Activated T-cell treated with anti-CD3 and anti-CD28 coated beads, Interleukin-2, amount 50 U/mL, for 72 hours (primary cell): ENCODE measurements around the gene SAG. TPM values are rescaled to one million over a fixed set of nuclear protein-coding genes. Genes with fewer than 3 reads are reported as not detected.

Experiments used
- ATAC-seq, 2 donors: fragments of 150-1000 bp; cut with Tn5 transposase; replicated peaks in 1 of 2; 2 replicates each; pipeline ENCODE4 v1.10.0; 2021; ENCODE audit warnings: moderate library complexity in 2 of 2, mild to moderate bottlenecking in 1 of 2
- DNase-seq, 2 donors: peaks; one replicate each; pipeline ENCODE4 v3.0.0; 2021 to 2022; ENCODE audit warnings: mixed read lengths in 1 of 2
- H3K27ac Mint-ChIP-seq: one replicate; pipeline ENCODE4 v1.8.0; 2022; ENCODE audit warnings: mild to moderate bottlenecking, moderate library complexity, mixed read lengths
- H3K27me3 Mint-ChIP-seq: one replicate; pipeline ENCODE4 v1.8.0; 2022; ENCODE audit warnings: low read depth, mixed read lengths
- H3K36me3 Mint-ChIP-seq, 2 donors: one replicate each; pipeline ENCODE4 v1.8.0; 2022; ENCODE audit warnings: mixed read lengths in 2 of 2, mild to moderate bottlenecking in 1 of 2; ENCODE audit not compliant: insufficient read depth in 2 of 2
- H3K4me1 Mint-ChIP-seq: one replicate; pipeline ENCODE4 v1.8.0; 2022; ENCODE audit warnings: low read depth, mixed read lengths
- H3K4me3 Mint-ChIP-seq, 2 donors: one replicate each; pipeline ENCODE4 v1.8.0; 2022; ENCODE audit warnings: mild to moderate bottlenecking in 2 of 2, mixed read lengths in 2 of 2, moderate library complexity in 2 of 2
- H3K9me3 Mint-ChIP-seq, 2 donors: one replicate each; pipeline ENCODE4 v1.8.0; 2022; ENCODE audit warnings: mixed read lengths in 2 of 2
- total RNA-seq, 2 donors: library from RNA; stranded (reverse); gene quantifications; one replicate each; pipeline ENCODE4 v1.2.3, GENCODE V29; 2022

Gene SAG
- total RNA-seq, 2 donors from 2014 or later = 0.02 TPM

DNA sequence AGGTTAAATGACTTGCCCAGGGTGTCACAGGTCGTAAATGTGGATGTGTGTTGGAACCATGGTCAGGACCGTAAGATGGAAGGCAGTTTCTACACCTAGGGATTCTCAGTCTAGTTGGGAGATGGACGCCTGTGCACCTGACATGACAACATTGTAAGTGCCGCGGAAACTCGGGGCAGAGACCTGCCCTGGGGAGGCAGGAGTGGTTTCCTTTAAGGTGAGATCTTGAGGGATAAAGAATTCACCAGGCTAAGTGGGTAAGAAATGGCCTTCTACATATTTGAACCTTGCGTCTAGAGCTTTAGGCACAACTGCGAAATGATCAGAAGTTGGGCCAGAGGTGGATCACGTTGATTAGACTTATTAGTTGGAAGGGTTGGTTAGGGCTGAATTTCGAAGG lies 48.3 kb downstream of the SAG start:
- H3K4me3 Mint-ChIP-seq = peak overlapping the region; percentile 75 to 89
- DNase-seq (no peak), ATAC-seq (no peak)
- no peaks in the 10 kb centered on the region for H3K27me3 Mint-ChIP-seq
- peaks cover 4 to 6% of the 10 kb centered on the region in 2 donors for H3K36me3 Mint-ChIP-seq
- H3K27ac Mint-ChIP-seq = peak overlapping the region; percentile 47
- peaks cover 74% of the 10 kb centered on the region for H3K4me1 Mint-ChIP-seq
- H3K9me3 Mint-ChIP-seq = no peaks in the 10 kb centered on the region

DNA sequence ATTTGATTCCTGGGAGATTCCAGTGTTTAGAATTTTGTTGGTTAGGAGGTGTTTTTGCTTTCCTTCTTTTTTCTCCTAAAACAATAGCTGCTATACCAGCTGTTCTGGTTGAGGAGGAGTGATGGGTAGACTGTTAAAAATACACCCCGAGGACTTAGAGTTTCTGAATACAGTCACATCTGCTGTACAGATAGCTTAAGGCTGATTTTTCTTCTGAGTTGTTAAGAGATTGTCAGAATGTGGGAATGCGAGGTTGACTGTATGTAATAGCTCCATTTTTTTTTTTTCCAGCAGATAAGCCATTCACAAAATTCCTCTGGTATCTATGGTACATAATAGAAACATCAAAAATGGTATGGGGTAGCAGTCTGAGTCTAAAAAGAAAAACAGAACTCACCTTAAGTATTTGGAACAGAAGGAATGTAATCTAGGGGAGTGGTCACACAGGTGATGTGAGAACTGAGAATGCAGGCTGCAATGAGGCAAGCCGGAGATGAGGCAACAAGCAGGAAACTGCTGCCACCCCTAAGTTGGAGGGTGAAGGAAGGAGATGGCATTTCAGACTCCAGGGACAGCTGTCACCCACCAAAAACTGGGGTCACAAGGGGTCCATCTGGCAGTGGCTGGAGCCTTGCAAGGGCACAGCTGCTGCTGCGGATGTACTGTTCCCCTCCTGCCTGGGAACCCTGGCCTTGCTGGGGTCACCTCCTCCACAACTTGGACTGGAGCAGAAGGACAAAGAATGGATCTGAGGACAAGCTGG lies 49.1 kb downstream of the SAG start:
- Mint-ChIP-seq H3K4me1 (peaks cover 73% of the 10 kb centered on the region), H3K4me3 (peak overlapping the region; percentile 75 to 89), H3K27me3 (no peaks in the 10 kb centered on the region), H3K27ac (peak overlapping the region; percentile 47), H3K9me3 (no peaks in the 10 kb centered on the region), H3K36me3 (peaks cover 4 to 6% of the 10 kb centered on the region in 2 donors)
- ATAC-seq (peak; percentile 14 to 31), DNase-seq (peak; percentile 31 to 44)

DNA sequence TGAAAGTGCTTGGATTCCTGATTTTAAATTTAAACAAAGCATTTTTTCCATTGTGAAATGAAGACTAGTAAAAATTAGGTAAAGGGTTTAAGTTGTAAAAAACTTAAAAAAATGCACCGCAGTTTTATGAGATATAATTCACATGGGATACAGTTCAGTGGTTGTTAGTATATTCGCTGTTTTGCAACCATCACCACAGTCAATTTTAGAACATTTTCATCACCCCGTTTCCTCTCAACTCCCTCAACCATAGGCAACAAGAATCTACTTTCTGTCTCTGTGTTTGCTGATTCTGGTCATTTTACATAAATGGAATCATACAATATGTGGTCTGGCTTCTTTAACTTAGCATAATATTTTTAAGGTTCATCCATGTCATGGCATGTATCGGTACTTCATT lies 50.7 kb downstream of the SAG start:
- peak overlapping the region; percentile 82 to 89 for H3K4me3 Mint-ChIP-seq
- ATAC-seq (no peak), DNase-seq (no peak)
- peak overlapping the region; percentile 10 for H3K27ac Mint-ChIP-seq
- H3K27me3 Mint-ChIP-seq = no peaks in the 10 kb centered on the region
- peaks cover 70% of the 10 kb centered on the region for H3K4me1 Mint-ChIP-seq
- H3K9me3 Mint-ChIP-seq = no peaks in the 10 kb centered on the region
- peaks cover 5 to 11% of the 10 kb centered on the region in 2 donors for H3K36me3 Mint-ChIP-seq

DNA sequence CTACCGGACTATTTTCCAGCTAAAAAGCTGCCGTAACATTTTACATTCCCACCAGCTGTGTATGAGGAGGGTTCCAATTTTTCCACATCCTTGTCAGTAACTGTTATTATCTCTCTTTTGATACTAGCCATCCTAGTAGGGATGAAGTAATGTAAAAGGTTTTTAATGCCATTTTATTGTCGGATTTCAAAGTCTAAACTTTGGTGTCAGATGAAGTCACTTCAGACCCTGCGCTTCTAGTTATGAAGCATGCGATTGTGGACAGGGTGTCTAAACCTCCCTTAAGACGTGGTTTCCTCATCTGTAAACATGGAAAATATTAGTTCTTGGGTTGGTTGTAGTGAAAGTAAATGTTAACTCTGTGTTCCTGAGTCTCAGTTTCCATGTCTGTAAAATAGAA lies 51.3 kb downstream of the SAG start:
- Mint-ChIP-seq H3K9me3 (peaks cover 0 to 3% of the 10 kb centered on the region in 2 donors), H3K27ac (peak overlapping the region; percentile 31), H3K27me3 (no peaks in the 10 kb centered on the region), H3K4me1 (peaks cover 69% of the 10 kb centered on the region), H3K4me3 (peak overlapping the region; percentile 82 to 89), H3K36me3 (peaks cover 8 to 15% of the 10 kb centered on the region in 2 donors)
- no peak for DNase-seq
- ATAC-seq = peak in 1 of 2 donors; percentile 24

DNA sequence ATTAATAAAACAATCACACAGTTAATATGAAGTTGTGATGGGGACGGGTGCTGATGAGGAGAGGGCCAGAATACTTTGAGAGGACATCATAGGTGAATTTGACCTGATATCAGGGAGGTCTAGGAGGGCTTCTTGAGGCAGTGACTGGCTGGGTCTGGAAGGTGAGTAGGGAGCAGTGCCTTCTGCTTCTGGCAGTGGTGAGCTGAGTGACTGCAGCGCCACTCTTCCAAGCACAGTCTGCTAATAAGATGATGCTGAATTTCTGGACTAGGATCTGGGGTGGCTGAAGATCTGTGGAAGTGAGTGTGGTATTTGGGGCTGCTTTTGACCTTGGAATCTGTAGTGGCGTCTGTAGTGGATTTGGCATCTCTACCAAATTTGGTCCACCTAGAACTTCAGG lies 52.2 kb downstream of the SAG start:
- H3K27ac Mint-ChIP-seq = no peak overlapping the region
- DNase-seq (no peak), ATAC-seq (no peak)
- peaks cover 74% of the 10 kb centered on the region for H3K4me1 Mint-ChIP-seq
- peaks cover 0 to 3% of the 10 kb centered on the region in 2 donors for H3K9me3 Mint-ChIP-seq
- H3K4me3 Mint-ChIP-seq = no peak overlapping the region
- H3K27me3 Mint-ChIP-seq = no peaks in the 10 kb centered on the region
- peaks cover 12 to 23% of the 10 kb centered on the region in 2 donors for H3K36me3 Mint-ChIP-seq

DNA sequence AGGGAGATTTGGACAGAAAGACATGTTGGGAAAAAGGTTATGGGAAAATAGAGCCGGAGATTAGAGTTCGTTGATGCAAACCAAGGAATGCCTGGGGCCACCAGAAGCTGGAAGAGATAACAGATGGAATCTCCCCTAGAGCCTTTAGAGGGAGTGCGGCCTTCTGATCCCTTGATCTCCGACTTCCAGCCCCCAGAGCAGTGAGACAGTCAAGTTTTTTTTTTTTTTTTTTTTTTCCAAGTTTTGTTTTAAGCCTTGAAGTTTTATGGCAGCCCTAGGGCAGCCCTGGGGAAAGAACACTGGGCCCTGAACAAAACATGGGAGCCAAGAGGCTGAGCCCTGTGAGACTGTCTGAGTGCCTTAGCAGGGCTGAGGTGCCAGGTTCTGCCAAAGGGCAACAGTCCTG lies 53.2 kb downstream of the SAG start:
- Mint-ChIP-seq H3K4me1 (peaks cover 74% of the 10 kb centered on the region), H3K27me3 (no peaks in the 10 kb centered on the region), H3K36me3 (peaks cover 12 to 23% of the 10 kb centered on the region in 2 donors), H3K4me3 (no peak overlapping the region), H3K9me3 (peaks cover 0 to 3% of the 10 kb centered on the region in 2 donors), H3K27ac (no peak overlapping the region)
- DNase-seq (no peak), ATAC-seq (no peak)

DNA sequence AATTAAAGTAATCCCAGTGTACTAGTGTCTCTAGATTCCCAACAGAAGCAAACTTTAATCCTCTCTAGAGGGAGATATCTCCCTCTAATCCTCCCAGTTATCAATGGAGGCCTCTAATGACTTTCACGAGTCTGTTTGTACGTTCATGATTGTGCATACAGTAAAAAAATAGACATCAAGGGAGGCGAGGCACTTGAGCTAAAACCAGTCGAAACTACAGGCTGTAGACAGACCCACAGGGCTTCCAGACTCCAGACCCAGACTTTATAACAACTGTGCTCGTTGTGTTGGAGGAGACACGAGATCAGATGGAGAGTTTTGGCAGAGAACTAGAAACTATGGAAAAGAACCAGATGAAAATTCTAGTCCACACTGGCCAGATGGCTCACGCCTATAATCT lies 53.7 kb downstream of the SAG start:
- Mint-ChIP-seq H3K4me1 (peaks cover 74% of the 10 kb centered on the region), H3K27me3 (no peaks in the 10 kb centered on the region), H3K36me3 (peaks cover 10 to 23% of the 10 kb centered on the region in 2 donors), H3K4me3 (no peak overlapping the region), H3K27ac (no peak overlapping the region), H3K9me3 (peaks cover 0 to 3% of the 10 kb centered on the region in 2 donors)
- ATAC-seq (no peak), DNase-seq (no peak)

DNA sequence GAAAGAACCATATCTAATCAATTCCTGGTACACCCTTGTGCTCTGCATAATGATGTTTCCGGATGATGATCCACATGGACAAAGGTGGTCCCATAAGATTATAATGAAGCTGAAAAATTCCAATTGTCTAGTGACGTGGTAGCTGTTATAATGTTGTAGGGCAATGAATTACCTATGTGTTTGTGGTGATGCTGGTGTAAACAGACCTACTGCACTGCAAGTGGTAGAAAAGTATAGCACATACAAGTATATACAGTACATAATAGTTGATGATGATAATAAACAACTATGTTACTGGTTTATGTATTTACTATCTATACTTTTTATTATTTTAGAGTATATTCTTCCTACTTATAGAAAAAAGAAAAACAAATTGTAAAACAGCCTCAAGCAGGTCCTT lies 55.1 kb downstream of the SAG start:
- H3K4me1 Mint-ChIP-seq = peaks cover 73% of the 10 kb centered on the region
- DNase-seq = no peak
- H3K4me3 Mint-ChIP-seq = no peak overlapping the region
- H3K27ac Mint-ChIP-seq = no peak overlapping the region
- peaks cover 0 to 3% of the 10 kb centered on the region in 2 donors for H3K9me3 Mint-ChIP-seq
- H3K27me3 Mint-ChIP-seq = no peaks in the 10 kb centered on the region
- H3K36me3 Mint-ChIP-seq = peaks cover 10 to 24% of the 10 kb centered on the region in 2 donors
- ATAC-seq = no peak

DNA sequence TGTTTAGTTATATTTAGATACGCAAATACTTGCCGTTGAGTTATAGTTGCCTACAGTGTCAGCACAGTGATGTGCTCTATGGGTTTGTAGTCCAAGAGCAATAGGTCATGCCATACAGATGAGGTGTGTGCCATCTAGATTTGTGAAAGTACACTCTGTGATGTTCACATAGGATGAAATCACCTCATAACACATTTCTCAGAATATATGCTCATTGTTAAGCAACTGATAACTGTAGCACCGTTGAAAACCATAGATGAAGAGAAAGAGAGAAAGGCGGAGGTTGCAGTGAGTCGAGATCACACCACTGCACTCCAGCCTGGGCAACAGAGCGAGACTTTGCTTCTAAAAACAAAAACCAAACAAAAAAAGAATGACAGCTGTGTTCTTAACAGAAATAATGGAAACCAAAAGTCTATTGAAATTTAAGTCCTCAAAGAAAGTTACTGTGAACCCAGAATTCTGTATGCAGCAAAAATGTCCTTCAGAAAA lies 56.2 kb downstream of the SAG start:
- Mint-ChIP-seq H3K27ac (no peak overlapping the region), H3K36me3 (peaks cover 8 to 21% of the 10 kb centered on the region in 2 donors), H3K9me3 (peaks cover 0 to 3% of the 10 kb centered on the region in 2 donors), H3K4me3 (no peak overlapping the region), H3K4me1 (peaks cover 65% of the 10 kb centered on the region), H3K27me3 (no peaks in the 10 kb centered on the region)
- DNase-seq (no peak), ATAC-seq (peak; percentile 52 to 77)

DNA sequence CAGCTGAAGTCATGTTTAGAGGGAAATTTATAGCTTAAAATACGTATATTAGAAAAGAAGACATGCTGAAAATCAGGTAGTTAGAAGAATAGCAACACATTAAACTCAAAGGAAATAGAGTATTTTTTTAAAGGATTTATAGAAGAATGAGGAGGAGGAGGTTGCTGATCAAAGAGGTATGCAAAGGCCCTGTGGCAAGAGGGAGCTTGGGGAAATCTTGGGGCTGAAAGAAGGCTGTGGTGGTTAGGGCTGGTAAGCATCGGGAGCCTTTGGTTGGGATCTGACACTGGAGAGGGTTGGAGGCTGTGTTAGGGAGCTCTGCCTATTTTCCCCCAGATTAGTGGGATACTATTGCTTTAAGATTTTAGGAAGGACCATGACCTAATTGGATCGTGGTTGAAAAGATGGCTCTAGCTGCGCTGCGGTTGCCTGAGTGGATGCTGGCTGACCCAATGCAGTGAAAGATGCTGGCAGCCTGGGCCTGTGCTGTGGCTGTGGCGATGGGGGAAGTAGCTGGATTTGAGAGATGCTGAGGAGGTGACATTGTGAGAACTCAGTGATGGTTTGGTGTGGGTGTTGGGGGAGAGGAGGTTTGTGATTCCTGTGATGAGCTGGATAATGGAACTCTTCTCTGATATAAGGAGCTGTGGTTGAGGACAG lies 58.4 kb downstream of the SAG start:
- peaks cover 0 to 3% of the 10 kb centered on the region in 2 donors for H3K9me3 Mint-ChIP-seq
- peaks cover 60% of the 10 kb centered on the region for H3K4me1 Mint-ChIP-seq
- peak overlapping the region; percentile 55 for H3K27ac Mint-ChIP-seq
- no peak overlapping the region for H3K4me3 Mint-ChIP-seq
- DNase-seq (no peak), ATAC-seq (peak; percentile 13 to 29)
- H3K27me3 Mint-ChIP-seq = no peaks in the 10 kb centered on the region
- H3K36me3 Mint-ChIP-seq = peaks cover 8 to 19% of the 10 kb centered on the region in 2 donors

DNA sequence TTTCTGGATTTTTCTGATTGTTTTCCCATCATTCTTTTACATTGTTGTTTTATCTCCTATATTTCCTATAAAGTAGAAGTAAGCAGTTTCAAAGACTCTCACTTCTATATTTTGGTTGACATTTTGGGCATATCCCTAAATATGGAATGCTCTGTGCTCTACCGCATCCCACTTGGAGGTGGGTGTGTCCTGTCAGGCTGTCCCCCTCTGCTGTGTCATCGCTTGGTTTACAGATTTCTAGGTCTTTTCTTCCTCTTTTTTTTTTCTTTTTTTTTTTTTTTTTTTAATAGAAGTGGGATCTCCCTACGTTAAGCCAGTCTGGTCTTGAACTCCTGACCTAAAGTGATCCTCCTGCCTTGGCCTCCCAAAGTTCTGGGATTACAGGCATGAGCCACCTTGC lies 60.0 kb downstream of the SAG start:
- no peak for DNase-seq
- no peak for ATAC-seq
- H3K4me1 Mint-ChIP-seq = peaks cover 57% of the 10 kb centered on the region
- H3K9me3 Mint-ChIP-seq = peaks cover 0 to 3% of the 10 kb centered on the region in 2 donors
- H3K36me3 Mint-ChIP-seq = peaks cover 7 to 16% of the 10 kb centered on the region in 2 donors
- no peak overlapping the region for H3K4me3 Mint-ChIP-seq
- no peak overlapping the region for H3K27ac Mint-ChIP-seq
- H3K27me3 Mint-ChIP-seq = no peaks in the 10 kb centered on the region

DNA sequence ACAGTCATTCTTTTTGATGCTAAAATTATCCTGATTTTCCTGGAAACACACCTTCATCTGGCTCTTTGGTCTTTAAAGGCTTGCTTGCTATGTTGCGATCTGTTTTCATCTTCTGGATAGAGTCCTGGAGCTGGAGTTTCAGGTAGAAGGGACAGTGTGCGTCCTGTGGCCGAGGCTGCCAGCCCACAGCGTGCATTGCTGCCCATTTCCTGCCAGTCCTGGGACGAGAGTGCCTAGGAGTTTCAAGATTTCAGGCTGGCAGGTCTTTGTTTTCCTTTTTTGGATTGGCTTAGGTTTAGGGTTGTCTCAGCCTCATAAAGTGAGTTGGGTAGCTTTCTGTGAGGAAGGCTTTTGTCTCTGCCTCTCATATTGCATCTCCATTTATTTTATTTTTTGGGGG lies 61.1 kb downstream of the SAG start:
- peaks cover 60% of the 10 kb centered on the region for H3K4me1 Mint-ChIP-seq

DNA sequence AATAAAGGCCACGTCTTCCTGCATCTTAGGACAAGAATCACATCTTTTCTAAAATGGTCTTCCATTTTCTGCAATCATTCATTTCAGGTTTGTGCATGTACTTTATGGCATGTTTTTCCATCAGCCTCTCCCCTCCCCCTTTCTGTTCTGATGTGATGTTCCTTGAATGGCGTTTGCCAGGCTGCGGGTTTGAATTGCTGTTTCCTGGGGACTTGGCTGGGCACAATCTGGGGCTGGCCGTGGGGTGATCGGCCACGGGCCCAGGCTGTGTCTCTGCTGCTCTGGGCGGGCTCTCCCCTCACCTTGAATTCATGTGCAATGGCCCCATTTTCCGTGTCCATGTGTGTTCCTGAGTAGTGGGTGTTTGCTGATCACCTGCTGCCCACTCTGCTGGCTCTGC lies 61.8 kb downstream of the SAG start:
- DNase-seq (no peak), ATAC-seq (no peak)
- Mint-ChIP-seq H3K36me3 (peaks cover 2 to 12% of the 10 kb centered on the region in 2 donors), H3K27me3 (no peaks in the 10 kb centered on the region), H3K4me3 (no peak overlapping the region), H3K27ac (peak overlapping the region; percentile 32), H3K4me1 (peaks cover 54% of the 10 kb centered on the region), H3K9me3 (no peaks in the 10 kb centered on the region)

More for the DNA sequence above, 61.1 kb downstream of the SAG start:
- DNase-seq = no peak
- no peak overlapping the region for H3K27ac Mint-ChIP-seq
- peaks cover 5 to 17% of the 10 kb centered on the region in 2 donors for H3K36me3 Mint-ChIP-seq
- no peaks in the 10 kb centered on the region for H3K27me3 Mint-ChIP-seq
- H3K9me3 Mint-ChIP-seq = peaks cover 0 to 1% of the 10 kb centered on the region in 2 donors
- ATAC-seq = no peak
- H3K4me3 Mint-ChIP-seq = no peak overlapping the region
